ENCODE data around the gene TRPM8. TPM values are rescaled to one million over a fixed set of nuclear protein-coding genes. Genes with fewer than 3 reads are reported as not detected.

Gene TRPM8
- total and polyA plus RNA-seq, 12 donors = not detected

DNA sequence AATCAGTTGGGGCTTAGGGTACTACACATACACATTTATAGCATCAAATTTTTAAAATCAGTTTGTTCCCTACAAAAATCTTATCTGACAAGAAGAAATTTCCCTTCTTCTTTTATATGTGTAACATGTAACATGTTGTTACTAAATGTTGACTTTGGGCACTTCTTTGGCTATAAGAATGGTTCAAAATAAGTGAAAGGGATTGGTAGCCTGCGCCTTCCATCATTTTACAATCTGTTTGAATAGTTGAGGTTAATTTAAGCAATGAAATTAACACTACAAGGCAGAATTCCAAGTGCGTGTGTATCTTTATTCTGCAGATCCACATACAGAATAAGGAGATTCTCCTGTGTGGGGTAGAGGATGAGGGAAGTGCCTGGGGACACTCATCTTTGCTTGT is 103.2 kb downstream of the TRPM8 start:
- DNase-seq (no peak), ATAC-seq (no peak)
- H3K36me3 ChIP-seq = no peaks in the 10 kb centered on the region
- no peak overlapping the region for H3K27ac ChIP-seq
- no peak overlapping the region for H3K4me3 ChIP-seq
- peaks cover 0 to 12% (median 0%) of the 10 kb centered on the region in 11 donors for H3K9me3 ChIP-seq
- WGBS, 2 donors = 83 to 84% methylated on average over 2 of the region's 2 CpGs
- H3K27me3 ChIP-seq = peaks cover 0 to 39% (median 7%) of the 10 kb centered on the region in 7 donors
- no peak for TF ChIP-seq CTCF (IDR thresholded peaks at IDR 0.05)
- intact Hi-C loops (cut with DNase I) = no loop called here
- H3K4me1 ChIP-seq = no peaks in the 10 kb centered on the region

DNA sequence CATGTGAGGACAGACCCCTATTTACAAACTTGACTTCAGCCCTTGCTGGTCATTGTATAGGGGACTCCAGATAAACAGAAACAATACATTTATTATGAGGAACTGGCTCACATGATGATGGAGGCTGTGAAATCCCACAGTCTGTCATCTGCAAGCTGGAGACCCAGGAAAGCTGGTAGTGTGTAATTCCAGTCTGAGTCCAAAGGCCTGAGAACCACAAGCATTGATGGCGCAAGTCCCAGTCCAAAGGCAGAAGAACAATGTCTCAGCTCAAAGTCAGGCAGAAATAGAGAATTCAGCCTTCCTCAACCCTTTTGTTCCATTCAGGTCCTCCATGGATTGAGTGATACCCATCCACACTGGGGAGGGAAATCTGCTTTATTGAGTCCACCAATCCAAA is 105.3 kb downstream of the TRPM8 start:
- DNase-seq = no peak
- H3K36me3 ChIP-seq = no peaks in the 10 kb centered on the region
- no peak for ATAC-seq
- no peak overlapping the region for H3K27ac ChIP-seq
- TF ChIP-seq CTCF (IDR thresholded peaks at IDR 0.05) = no peak
- H3K4me3 ChIP-seq = no peak overlapping the region
- peaks cover 0 to 4% (median 0%) of the 10 kb centered on the region in 9 donors for H3K4me1 ChIP-seq
- 96 to 100% methylated on average over 1 of the region's 1 CpG for WGBS, 2 donors
- peaks cover 0 to 12% (median 0%) of the 10 kb centered on the region in 11 donors for H3K9me3 ChIP-seq
- intact Hi-C loops (cut with DNase I) = no loop called here
- H3K27me3 ChIP-seq = peaks cover 0 to 28% (median 0%) of the 10 kb centered on the region in 7 donors

GRCh38 chr2:234024304-234024703 is 107.1 kb downstream of the TRPM8 start:
- Histone ChIP-seq H3K27ac (no peak overlapping the region), H3K4me1 (peaks cover 0 to 4% (median 0%) of the 10 kb centered on the region in 9 donors), H3K36me3 (no peaks in the 10 kb centered on the region), H3K27me3 (peaks cover 0 to 34% (median 7%) of the 10 kb centered on the region in 7 donors), H3K4me3 (no peak overlapping the region), H3K9me3 (peaks cover 0 to 12% (median 0%) of the 10 kb centered on the region in 11 donors)
- ATAC-seq (no peak), DNase-seq (no peak)
- intact Hi-C loops (cut with DNase I) = no loop called here
- no peak for TF ChIP-seq CTCF (IDR thresholded peaks at IDR 0.05)
- 94 to 95% methylated on average over 29 of the region's 29 CpGs for WGBS, 2 donors

- peaks cover 0 to 45% (median 7%) of the 10 kb centered on the region in 7 donors for H3K27me3 ChIP-seq
- H3K4me1 ChIP-seq = peaks cover 0 to 4% (median 0%) of the 10 kb centered on the region in 9 donors
- DNase-seq (no peak), ATAC-seq (no peak)
- WGBS, 2 donors = 70 to 72% methylated on average over 10 of the region's 10 CpGs
- no peak overlapping the region for H3K4me3 ChIP-seq
- intact Hi-C loops (cut with DNase I) = no loop called here
- H3K36me3 ChIP-seq = no peaks in the 10 kb centered on the region
- peaks cover 0 to 12% (median 0%) of the 10 kb centered on the region in 11 donors for H3K9me3 ChIP-seq
- no peak overlapping the region for H3K27ac ChIP-seq
- no peak for TF ChIP-seq CTCF (IDR thresholded peaks at IDR 0.05)
These were observed 108.3 kb downstream of the TRPM8 start for GRCh38 chr2:234025466-234025865.

All from heart right ventricle (tissue), 16 donors.